ENCODE measurements around the gene KCTD15.

KCTD15 gene

DNA sequence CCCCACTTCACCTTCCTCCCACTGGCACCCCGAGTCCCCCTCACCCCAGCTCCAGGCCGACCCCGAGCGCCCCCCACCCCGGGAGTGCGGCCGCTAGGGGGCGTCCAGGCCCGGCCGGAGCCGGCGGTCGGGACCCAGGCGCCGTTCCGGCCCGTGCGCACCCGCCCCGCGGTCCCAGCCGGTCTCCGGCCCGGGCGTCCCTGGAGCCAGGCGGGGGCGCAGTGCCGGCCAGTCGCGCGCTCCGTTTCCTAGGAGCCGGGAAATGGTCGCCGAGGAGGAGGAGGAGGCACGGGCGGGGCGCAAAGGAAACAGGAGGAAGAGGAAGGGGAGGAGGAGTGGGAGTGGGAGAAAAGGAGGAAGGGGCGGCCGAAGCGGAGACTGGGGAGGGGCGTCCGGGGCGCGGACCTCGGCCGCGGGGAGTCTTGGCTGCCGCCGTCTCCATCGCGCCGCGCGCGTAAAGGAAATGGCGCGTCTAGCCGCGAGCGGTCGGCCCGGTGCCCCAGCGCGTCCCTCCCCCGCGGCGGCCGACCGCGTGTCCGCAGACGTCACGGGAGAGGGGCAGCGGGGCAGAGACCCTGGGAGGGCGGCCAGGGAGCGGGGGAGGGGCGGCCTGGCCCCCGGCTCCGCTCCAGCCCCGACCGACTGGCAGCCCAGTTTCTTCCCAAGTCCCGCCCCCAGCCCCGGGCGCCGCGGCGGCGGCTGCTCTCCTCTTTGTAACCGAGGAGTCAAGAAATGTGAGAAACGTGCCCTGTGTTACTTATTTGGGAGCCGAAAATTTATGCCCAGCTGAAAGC, 1.1 kb upstream of the KCTD15 start:
- peak; percentile 96 for DNase-seq (ENCODE audit: low read depth, low spot score)

DNA sequence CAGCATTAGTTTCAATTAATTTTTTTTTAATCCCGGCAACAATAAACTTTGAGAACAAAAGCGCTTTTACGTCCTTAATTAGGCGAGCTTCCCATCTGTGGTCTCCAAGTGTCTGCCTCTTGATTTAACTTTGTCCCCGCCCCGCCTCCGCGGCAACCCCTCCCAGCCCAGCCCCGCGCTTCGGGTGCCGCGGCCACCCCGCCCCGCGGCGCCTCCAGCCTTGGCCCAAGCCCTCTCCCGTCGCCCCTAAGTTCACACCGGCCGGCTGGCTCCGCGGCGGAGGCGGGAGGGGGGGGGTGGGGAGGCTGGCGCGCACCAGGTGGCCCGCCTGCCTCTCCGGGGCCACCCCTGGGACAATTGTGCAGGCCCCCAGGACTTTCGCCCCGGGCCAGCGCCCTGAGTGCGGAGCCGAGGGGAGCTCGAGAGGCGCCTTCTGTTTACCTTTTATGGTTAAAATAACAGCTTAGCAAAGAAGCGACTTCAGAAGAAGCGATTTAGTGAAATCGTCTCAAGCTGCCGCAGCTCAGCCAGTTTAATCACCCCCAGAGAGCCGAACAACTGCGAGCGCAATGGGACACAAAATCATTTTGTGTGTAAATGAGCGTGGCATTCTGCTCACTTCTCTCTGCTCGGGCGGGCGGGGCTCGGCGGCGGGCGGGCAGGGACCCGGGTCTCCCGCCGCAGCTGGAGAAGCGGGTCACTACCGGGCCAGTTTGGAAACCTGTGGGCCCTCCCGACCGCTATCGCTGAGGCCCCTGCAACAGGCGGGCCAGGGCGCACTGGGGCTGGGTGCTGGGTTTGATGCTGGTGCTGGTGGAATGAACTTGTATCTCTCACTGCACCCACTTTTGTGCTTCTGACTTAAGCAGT, 1.4 kb downstream of the KCTD15 start:
- DNase-seq (ENCODE audit: low read depth, low spot score) = peak; percentile 59

DNA sequence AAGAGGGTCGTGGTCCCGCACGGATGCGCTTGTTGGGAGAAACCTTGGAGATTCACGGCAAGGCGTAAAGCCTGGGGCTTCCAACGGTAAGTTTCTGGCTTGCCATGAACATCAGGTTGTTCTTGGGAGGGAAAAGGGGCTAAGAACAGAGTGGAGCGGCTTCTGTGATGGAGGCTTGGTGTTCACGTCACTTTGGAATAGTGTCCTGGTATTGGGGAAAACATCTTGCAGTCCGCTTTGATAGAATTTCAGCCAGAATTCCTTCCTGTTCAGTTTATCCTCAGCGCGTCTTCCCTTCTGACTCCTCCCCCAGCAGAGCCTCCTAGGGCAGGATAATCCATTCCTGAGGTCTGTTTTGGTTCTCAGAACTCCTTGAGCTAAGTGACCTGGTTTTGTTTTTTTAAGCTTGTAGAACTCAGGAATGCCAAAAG, 2.0 kb downstream of the KCTD15 start:
- peak; percentile 73 for DNase-seq (ENCODE audit: low read depth, low spot score)

DNA sequence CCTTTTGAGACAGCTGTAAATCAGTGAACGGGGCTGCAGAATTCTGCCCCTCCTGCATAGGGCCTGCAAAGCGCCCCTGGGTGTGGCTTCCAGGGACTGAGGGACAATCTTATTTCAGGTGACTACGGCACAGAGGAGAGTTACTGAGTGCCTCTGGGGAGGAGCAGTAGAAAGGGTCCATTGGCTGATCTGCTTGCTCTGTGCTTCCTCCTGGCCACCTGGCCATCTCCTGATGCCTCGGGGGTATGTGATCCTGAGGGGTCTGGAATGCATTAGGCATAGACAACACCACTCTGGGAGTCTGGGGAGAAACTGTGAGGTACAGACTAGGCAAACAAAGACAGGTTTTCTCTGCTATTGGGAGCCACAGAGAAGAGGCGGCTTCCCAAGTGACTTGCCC, 2.8 kb downstream of the KCTD15 start:
- DNase-seq (ENCODE audit: low read depth, low spot score) = peak; percentile 88

DNA sequence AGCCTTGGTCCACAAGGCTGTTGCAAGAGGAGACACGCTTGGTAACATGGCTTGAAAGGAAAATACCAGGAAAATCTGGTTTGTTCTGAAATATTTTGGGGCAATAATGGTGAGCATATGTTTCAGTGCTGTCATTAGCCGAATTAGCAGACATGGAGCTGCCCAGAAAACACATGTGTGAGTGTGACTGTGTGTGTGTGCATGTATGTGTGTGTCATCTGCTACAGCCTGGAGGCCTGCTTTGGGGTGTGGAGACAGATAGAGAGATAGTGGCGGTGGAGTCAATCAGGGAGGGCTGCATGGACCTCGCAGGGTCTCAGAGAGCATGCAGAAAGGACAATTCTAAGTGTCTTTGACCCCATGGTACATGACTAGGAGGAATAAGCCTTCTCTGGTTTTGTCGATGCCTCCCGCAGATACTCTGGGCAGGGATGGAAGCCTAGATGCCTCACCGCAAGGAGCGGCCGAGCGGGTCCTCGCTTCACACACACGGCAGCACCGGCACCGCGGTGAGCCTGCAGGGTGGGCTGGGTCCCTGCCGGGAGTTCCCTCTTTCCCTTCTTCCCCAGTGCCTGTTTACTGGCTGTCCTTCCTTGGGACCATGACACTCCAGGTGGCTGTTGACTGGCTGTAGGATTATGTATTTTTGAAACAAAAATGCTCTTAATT, 3.5 kb downstream of the KCTD15 start:
- DNase-seq (ENCODE audit: low read depth, low spot score) = peak; percentile 27

DNA sequence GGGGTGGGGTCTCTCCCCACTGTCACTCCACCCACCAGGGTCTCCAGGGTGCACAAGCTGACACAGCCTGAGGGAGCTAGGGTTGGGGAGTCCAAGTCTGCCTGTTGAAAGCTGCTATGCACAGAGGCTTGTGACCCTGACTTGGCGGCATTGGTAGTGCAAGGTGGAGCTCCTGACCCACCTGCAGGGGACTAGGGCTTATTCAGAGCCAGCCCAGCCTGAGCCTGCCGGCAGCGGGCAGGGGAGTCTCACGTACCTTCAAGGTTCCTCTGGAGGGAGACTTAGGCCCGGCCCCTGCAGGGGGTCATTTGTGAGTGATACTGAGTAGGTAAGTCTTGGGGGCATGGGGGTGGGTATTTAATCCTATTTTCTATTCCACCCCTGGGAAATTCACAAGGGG, 4.7 kb downstream of the KCTD15 start:
- no peak for DNase-seq (ENCODE audit: low read depth, low spot score)

DNA sequence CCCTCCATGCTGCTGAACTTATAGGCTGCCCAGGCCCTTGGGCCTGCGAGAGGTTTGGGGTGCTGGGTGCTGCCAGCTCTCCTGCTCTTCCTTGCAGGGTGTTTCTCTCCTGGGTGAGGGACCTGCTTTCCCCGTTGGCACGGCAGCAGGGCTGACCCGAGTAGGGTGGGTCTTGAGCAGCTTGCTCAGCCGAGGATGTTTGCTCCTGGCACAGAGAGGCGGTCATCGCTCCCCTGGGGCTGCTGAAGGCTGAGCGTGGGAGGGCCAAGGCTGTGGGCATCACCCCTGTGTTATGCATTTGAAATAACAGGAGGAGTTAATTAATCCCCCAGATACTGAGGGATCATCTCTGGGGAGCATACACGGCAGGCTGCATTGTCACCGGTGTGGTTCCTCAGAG, 5.3 kb downstream of the KCTD15 start:
- DNase-seq (ENCODE audit: low read depth, low spot score) = no peak

DNA sequence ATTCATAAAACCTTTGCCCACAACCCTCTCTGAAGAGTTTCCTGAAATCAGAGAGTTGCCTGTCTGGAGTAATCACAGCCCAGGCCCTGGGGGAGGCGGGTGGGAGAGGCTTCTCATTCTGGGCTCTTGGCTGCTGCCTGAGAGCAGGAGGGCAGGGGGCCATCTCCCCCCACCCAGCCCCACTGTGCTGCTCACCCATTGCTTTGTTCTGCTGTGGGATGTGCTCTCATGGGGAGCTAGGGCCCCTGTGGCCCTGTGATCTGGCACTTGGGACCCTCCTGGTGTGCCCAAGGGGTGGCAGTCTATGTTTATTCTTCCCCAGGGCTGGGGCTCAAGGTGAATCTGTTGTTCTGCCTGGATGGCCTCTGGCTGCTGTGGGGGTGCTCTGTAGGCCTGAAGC, 6.1 kb downstream of the KCTD15 start:
- DNase-seq (ENCODE audit: low read depth, low spot score) = no peak

DNA sequence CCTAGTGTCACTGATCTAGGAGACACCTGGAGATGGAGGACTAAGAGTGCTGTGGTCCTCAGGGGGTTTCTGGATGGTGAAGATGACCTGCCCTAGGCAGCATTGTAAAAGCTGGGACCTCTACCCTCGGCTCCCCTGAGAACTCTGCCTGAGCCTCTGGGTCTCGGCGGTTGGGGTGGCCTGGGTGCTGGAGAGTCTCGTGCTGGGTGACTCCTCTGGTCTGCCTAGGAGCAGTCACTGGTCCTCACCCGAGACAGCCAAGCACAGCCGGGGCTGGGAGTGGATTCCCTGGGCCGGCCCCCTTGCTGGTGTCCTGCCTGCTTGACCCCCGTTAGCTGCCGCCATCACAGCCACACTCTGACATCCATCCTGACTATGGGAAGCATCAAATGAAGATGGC, 6.7 kb downstream of the KCTD15 start:
- no peak for DNase-seq (ENCODE audit: low read depth, low spot score)

DNA sequence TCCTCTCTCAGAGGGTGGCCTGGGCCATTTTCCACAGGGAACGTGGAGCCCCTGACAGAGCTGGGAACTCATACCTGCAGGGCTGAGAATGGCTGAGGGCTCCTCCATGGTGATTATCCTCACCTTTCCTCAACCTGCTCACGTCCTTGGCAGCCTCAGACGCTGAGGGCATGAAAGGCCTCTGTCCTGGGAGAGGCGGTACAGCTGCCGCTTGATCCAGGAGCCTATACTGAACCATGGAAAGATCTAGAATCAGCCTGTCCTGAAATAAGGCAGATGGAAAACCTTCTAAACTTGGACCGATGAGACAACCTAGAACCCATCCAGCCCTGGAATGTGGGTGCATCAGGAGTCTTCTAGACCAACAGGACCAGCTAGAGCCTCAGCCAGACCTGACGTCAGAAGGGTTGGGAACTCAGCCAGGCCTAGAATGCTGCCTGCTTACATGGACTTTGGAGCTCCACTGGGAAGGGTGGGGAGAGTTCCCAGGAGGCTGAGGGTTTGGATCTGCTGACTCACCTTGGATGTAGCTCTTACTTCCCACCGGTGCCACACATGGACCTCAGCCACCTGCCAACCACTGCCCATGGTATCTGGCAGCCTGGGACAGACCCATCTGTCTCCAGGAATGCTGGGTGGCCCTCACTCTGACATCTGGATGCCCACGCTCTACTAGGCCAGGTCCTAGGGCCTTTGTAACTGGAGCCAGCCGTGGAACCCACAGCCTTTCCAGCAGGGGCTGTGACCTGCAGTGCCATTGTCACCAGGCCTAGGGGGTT, 7.5 kb downstream of the KCTD15 start:
- no peak for DNase-seq (ENCODE audit: low read depth, low spot score)

DNA sequence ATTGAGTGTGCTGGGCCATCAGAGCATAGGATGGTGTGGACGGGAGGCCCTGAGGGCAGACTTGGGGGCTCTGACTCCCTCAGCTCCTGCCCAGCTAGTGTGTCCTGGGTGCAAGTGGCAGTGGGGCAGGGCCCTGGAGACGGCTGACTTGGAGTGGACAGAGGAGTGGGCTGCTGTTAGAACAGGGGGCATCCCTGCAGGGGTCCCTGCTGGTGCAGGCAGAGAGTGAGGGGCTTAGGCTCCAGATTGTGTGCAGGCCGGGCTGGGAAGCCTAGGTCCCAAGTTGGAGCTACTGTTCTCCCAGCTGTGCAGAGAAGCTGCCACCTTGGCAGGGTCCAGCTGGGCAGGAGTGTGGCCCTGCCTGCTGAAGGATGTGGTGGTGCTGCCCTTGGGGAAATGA, 8.6 kb downstream of the KCTD15 start:
- DNase-seq (ENCODE audit: low read depth, low spot score) = no peak

DNA sequence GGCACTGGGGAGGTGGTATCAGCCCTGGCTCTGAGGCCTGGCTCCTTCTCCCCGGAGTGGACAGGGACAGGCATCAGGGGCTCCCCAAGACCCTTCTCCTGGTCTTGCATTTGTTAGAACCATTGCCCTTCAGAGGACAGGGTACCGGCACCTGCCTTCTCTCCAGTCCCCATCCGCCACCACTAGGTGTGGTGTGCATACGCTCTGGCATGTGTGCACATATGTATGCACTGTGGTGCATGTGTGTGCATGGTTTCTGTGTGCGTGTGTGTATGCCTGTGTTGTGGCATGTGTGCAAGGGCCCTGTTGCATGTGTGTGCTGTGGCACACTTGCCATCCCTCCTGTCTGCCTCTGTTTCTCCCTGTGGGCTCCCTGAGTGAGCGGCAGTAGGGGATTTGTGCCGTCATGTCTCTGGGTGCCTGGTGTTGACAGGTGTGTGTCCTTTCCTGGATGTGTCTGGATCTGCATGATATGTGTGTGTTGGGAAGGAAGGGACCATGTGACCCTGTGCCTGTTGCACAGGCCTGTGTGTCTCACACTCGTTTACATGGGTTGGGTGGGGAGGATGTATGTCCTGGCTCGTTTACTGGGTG, 9.3 kb downstream of the KCTD15 start:
- no peak for DNase-seq (ENCODE audit: low read depth, low spot score)

DNA sequence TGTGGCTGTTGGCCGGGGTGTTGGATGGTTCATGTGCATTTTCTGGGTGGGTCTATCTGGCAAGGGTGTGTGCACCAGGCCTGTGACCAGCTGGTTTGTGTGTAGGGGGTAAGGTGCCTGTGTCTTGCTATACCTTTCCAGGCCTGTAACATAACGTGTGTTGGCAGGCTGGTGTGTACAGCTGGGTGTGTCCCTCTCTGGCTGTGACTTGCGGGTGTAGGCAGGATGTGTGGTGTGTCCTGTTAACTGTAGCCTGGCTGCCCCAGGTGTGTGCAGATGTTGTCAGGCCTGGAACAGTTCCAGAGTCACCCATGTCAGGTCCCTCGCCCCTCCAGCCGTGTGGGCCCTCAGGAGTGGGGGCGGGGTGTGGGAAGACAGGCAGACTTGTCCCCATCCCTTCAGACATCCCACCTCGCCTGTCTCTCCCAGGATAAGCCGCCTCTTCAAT, 9.8 kb downstream of the KCTD15 start:
- DNase-seq (ENCODE audit: low read depth, low spot score) = no peak

DNA sequence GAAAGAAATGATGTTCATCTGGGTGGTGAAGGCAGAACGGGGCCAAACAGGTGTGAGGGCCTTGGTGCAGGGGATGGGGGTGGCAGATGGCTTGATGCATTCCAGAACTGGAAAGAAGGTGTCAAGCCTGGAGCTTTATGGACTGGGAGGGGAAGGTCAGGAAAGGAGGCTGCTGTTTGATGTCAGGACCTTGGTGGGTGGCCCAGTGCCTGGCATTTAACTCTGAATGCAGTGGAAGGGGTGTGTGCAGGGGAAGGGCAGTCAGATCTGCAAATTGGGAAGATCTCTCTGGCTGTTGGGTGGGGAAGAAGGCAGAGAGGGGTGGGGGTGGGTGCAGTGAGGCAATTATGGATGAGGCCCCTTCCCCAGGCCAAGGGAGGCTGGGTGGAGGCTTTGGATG, 11.7 kb downstream of the KCTD15 start:
- no peak for DNase-seq (ENCODE audit: low read depth, low spot score)

DNA sequence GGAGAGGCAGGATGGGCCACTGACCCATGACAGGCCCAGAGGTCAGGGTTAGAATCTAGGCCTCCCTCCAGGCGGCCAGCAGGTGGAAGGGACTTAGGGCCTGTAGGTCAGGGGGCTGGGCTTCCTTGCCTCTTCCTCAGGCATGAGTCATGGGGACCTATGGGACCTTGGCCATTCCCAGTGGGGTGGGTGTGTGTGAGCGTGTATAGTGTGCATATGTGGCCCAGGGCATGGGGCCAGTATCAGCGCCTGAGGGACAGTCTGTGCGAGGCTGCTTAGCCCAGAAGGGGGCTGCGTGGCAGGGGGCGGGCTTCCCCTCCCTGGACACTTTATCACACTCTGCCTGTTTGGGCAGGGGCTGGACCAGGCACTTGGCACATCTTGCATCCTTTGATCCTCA, 13.3 kb downstream of the KCTD15 start:
- no peak for DNase-seq (ENCODE audit: low read depth, low spot score)

DNA sequence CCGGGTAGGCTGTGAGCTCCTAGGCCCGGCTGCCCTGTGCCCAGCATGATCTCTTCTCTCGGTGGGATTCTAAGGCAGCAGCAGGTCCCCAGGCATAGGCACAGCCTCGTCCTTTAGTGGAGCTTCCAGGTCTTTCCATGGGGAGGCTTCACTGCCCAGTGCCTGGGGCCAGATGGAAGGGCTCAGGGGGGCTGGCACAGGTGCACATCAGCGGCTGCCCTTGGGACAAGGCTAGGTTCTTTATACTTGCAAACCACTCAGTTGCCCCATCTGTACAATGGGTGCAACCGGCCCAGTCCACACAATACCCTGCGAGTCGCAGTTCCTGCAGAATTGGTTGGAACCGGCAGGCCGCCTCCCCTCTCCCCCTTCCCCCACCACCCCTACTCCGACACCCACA, 14.2 kb downstream of the KCTD15 start:
- DNase-seq (ENCODE audit: low read depth, low spot score) = no peak

DNA sequence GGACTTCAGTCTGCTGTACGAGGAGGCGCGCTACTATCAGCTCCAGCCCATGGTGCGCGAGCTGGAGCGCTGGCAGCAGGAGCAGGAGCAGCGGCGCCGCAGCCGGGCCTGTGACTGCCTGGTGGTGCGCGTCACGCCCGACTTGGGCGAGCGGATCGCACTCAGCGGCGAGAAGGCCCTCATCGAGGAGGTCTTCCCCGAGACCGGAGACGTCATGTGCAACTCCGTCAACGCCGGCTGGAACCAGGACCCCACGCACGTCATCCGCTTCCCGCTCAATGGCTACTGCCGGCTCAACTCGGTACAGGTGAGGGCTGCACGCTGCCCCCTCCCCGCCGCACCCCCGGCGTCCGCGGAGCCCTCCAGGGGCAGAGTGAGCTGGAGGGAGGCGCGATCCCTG, 14.6 kb downstream of the KCTD15 start:
- no peak for DNase-seq (ENCODE audit: low read depth, low spot score)

DNA sequence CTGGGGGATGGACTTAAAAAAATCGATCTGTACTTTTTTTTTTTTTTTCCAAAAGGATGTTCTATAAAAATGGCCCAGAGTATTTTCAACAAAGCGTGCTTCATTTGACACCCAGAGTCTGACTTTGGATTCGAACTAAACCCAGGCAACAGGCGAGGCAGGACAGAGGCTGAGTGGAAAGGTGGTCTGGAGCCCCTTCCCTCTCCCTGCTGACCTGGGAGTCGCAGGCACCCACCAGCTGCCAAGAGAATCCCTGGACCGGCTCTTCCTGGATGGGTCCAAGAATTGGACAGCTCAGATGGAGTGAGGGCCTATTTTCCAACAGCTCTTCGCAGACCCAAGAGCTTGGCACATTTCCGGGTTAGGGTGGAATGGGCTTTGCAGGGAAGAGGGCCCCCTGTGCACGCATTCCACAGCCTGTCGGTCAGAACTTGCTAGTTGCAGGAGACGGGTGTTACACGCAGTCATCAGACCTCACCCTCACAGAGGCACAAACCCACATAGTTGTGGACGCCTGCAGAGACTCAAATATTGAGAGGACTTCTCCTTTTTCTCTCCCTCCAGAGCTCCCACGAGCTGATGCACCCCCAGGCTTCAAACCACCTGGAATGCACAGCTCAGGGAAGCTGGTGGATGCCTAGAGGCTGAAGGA, 15.2 kb downstream of the KCTD15 start:
- DNase-seq (ENCODE audit: low read depth, low spot score) = peak; percentile 23

DNA sequence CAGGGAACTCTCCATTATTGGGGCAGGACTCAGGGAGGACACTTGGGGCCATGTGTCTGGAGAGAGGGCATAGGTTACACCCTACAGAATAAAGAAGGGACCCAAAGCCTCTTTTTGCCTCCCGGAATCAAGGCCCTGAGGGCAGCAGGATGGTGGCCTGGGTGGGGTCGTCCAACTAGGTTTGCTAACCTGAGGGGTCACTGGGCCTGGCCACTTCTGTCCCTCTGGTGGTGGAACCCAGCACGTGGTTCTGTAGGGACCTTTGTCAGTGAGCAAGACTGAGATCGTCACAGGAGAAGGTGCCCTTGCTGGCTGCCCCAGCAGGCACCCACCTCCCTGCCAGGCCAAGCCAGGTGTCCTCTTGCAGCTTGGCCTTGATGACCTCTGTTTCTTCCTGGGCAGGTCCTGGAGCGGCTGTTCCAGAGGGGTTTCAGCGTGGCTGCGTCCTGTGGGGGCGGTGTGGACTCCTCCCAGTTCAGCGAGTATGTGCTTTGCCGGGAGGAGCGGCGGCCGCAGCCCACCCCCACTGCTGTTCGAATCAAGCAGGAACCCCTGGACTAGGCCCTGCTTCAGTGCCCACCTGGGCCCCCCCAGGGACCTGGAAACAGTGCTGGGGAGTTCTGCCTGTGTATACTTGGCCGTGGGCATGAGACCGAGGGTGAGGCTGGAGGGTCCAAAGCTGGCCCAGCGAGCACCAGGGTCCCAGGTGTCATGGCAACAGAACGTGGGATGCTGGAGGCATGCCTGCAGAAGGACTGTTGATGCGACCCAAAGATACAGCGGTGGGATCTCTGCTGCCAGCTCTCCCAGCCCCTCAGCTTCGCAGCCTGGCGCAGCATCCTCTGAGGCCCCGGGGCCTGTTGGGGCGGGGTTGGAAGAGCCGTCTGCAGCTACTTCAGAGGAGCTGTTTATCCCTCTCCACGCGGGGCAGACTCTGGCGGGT, 16.0 kb downstream of the KCTD15 start:
- no peak for DNase-seq (ENCODE audit: low read depth, low spot score)
